Vagina (tissue), 2 donors: ENCODE measurements around the gene ENTPD5. TPM values are rescaled to one million over a fixed set of nuclear protein-coding genes. Genes with fewer than 3 reads are reported as not detected.
"Not testable (repeated sequence)": the region's sequence is repeated elsewhere in the genome, so short reads cannot be mapped to it uniquely, and the experiment has no call there.

ENCODE experiments used
- DNase-seq, 2 donors: peaks; one replicate each; pipeline ENCODE4 v3.0.0-alpha.2; 2017; ENCODE audit errors: extremely low spot score in 2 of 2
- H3K27ac ChIP-seq: fragments of 200-600 bp; sonication (generic); one replicate; pipeline ENCODE4 v1.5.1; 2019
- H3K27me3 ChIP-seq: fragments of 200-600 bp; sonication (generic); one replicate; pipeline ENCODE4 v1.5.1; 2019
- H3K36me3 ChIP-seq, 2 donors: fragments of 200-600 bp; sonication (generic); one replicate each; pipeline ENCODE4 v1.5.1; 2017 to 2019
- H3K4me1 ChIP-seq: fragments of 200-600 bp; sonication (generic); one replicate; pipeline ENCODE4 v1.5.1; 2019
- H3K4me3 ChIP-seq, 2 donors: fragments of 200-600 bp; sonication (generic); 1 replicate in 1 of 2; 2 replicates in 1 of 2; pipeline ENCODE4 v1.5.1; 2016 to 2019
- H3K9me3 ChIP-seq: fragments of 200-600 bp; sonication (generic); one replicate; pipeline ENCODE4 v1.5.1; 2019
- POLR2A ChIP-seq, 2 donors: fragments of 450-650 bp; IDR thresholded peaks; one replicate each; pipeline ENCODE4 v1.6.1; 2017; ENCODE audit warnings: antibody characterized with exemption in 2 of 2, mild to moderate bottlenecking in 2 of 2, moderate library complexity in 2 of 2
- POLR2AphosphoS5 ChIP-seq, 2 donors: sonication (generic); formaldehyde crosslinking; IDR thresholded peaks; one replicate each; pipeline ENCODE4 v1.9.0; 2017; ENCODE audit warnings: antibody characterized with exemption in 2 of 2, mild to moderate bottlenecking in 2 of 2, low read depth in 1 of 2; ENCODE audit not compliant: insufficient read depth in 1 of 2
- intact Hi-C: fragments of 100-400 bp; cut with DNase I; formaldehyde crosslinking; loops from one replicate; pipeline ENCODE4 v1.15.1; 2023
- total RNA-seq: library from RNA; depleted of rRNA; stranded (reverse); fragments of >200 nt; gene quantifications from one replicate; pipeline ENCODE4 v1.2.3, GENCODE V29; 2016
- TF ChIP-seq, protein P1 (sequence below), 3 experiments: fragments of 450-650 bp in 2 of 3; fragments of 200-600 bp in 1 of 3; sonication (generic) in 1 of 3; IDR thresholded peaks; one replicate each; pipeline ENCODE4 v1.5.1; 2017 to 2019; ENCODE audit warnings: antibody characterized with exemption in 3 of 3, mild to moderate bottlenecking in 2 of 3, moderate library complexity in 2 of 3

Gene ENTPD5
- total RNA-seq, 1 donor from 2014 or later = 8.6 TPM

DNA sequence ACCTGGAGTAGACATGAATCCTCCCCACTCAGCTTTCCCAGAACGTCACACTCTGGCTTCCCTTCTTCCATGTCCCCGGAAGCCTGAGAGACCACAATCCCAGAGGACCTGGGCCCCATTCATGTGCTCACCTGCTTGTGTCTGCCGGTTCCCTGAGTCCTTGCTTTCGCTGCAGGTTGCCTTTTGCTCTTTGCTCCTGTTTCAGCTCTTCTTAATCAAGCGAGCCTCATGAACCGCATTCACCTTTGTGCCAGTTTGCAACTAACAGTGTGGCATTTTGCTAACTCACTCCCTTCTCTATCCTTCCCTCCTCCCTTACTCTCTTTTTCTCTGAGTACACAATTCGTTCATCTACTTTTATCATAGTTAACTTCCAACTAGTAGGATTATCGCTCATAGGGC, 23.1 kb downstream of the ENTPD5 start:
- no peaks in the 10 kb centered on the region for H3K27me3 ChIP-seq
- no peak overlapping the region for H3K4me3 ChIP-seq
- no peak for DNase-seq
- no peaks in the 10 kb centered on the region for H3K36me3 ChIP-seq
- H3K9me3 ChIP-seq = no peaks in the 10 kb centered on the region
- intact Hi-C loops = no loop called here
- TF ChIP-seq, protein P1, sequence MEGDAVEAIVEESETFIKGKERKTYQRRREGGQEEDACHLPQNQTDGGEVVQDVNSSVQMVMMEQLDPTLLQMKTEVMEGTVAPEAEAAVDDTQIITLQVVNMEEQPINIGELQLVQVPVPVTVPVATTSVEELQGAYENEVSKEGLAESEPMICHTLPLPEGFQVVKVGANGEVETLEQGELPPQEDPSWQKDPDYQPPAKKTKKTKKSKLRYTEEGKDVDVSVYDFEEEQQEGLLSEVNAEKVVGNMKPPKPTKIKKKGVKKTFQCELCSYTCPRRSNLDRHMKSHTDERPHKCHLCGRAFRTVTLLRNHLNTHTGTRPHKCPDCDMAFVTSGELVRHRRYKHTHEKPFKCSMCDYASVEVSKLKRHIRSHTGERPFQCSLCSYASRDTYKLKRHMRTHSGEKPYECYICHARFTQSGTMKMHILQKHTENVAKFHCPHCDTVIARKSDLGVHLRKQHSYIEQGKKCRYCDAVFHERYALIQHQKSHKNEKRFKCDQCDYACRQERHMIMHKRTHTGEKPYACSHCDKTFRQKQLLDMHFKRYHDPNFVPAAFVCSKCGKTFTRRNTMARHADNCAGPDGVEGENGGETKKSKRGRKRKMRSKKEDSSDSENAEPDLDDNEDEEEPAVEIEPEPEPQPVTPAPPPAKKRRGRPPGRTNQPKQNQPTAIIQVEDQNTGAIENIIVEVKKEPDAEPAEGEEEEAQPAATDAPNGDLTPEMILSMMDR (IDR thresholded peaks at IDR 0.05) = no peak
- no peak for TF ChIP-seq POLR2A (IDR thresholded peaks at IDR 0.05)
- TF ChIP-seq POLR2AphosphoS5 (IDR thresholded peaks at IDR 0.05; ENCODE audit: insufficient read depth in 1 of 2, low read depth in 1 of 2) = no peak
- no peaks in the 10 kb centered on the region for H3K4me1 ChIP-seq
- no peak overlapping the region for H3K27ac ChIP-seq

DNA sequence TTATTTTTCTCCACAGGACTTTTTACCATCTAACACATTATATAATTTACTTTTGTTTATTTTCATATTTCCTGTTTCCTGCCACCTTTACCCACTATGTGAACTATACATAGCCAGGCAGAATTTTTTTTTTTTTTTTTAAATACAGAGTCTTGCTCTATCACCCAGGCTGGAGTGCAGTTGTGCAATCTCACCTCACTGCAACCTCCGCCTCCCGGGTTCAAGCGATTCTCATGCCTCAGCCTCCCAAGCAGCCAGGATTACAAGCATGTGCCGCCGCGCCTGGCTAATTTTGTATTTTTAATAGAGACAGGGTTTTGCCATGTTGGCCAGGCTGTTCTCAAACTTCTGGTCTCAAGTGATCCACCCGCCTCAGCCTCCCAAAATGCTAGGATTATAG, 24.2 kb downstream of the ENTPD5 start:
- H3K4me3 ChIP-seq, H3K36me3 ChIP-seq, H3K27ac ChIP-seq, H3K4me1 ChIP-seq, H3K9me3 ChIP-seq, intact Hi-C loops, H3K27me3 ChIP-seq, DNase-seq: not testable (repeated sequence)

DNA sequence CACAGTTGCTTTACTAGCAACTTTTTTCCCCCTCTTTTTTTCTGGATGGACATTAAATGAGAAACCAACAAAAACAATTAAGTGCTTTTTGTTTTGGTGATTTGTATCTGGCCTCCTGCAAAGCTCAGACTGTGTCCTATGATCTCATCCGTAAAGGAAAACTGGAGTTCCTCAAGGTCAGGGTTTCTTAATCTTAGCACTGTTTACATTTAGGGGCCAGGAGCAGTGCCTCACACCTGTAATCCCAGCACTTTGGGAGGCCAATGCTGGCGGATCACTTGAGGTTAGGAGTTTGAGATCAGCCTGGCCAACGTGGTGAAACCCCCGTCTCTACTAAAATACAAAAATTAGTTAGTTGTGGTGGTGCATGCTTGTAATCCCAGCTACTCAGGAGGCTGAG, 28.0 kb downstream of the ENTPD5 start:
- no peak for DNase-seq
- intact Hi-C loops = no loop called here
- H3K27me3 ChIP-seq = no peaks in the 10 kb centered on the region
- H3K27ac ChIP-seq = no peak overlapping the region
- TF ChIP-seq POLR2AphosphoS5 (IDR thresholded peaks at IDR 0.05; ENCODE audit: insufficient read depth in 1 of 2, low read depth in 1 of 2) (no peak), POLR2A (IDR thresholded peaks at IDR 0.05) (no peak)
- TF ChIP-seq, protein P1 (IDR thresholded peaks at IDR 0.05) = no peak
- no peaks in the 10 kb centered on the region for H3K9me3 ChIP-seq
- no peak overlapping the region for H3K4me3 ChIP-seq
- H3K36me3 ChIP-seq = peaks cover 0 to 9% of the 10 kb centered on the region in 2 donors
- no peaks in the 10 kb centered on the region for H3K4me1 ChIP-seq

DNA sequence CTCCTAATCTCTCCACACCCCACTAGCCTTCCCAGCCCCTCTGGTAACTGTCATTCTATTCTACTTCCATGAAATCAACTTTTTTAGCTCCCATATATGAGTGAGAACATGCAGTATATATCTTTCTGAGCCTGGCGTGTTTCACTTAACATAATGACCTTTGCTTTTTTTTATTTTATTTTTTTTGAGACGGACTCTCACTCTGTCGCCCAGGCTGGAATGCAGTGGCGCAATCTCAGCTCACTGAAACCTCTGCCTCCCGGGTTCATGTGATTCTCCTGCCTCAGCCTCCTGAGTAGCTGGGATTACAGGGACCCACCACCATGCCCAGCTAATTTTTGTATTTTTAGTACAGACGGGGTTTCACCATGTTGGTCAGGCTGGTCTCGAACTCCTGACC, 30.4 kb downstream of the ENTPD5 start:
- DNase-seq, H3K27ac ChIP-seq, intact Hi-C loops, H3K9me3 ChIP-seq, H3K27me3 ChIP-seq, H3K4me3 ChIP-seq, H3K4me1 ChIP-seq: not testable (repeated sequence)
- H3K36me3 ChIP-seq = peaks cover 0 to 11% of the 10 kb centered on the region in 2 donors

DNA sequence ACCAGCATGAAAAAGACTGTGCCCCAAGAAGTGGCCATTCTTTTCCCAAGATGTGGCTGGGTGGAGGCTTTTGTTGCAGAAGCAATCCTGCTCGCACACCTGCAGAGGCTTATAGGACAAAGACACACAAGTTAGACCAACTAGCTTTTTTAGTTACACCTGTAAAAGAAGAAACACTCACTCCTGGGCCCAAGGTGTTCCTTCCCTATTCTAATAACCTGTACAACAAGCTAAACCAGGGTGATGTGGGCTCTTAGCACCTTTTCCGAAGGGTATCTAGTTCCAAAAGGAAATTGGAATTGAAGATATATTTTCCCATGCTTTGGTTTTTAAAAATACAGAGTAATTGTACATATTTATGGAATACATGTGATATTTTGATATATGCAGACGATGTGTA, 31.0 kb downstream of the ENTPD5 start:
- peaks cover 0 to 13% of the 10 kb centered on the region in 2 donors for H3K36me3 ChIP-seq
- no peak for DNase-seq
- H3K4me3 ChIP-seq = no peak overlapping the region
- TF ChIP-seq, protein P1 (IDR thresholded peaks at IDR 0.05) = no peak
- TF ChIP-seq POLR2A (IDR thresholded peaks at IDR 0.05) = no peak
- no peak for TF ChIP-seq POLR2AphosphoS5 (IDR thresholded peaks at IDR 0.05; ENCODE audit: insufficient read depth in 1 of 2, low read depth in 1 of 2)
- intact Hi-C loops = no loop called here
- no peaks in the 10 kb centered on the region for H3K27me3 ChIP-seq
- no peak overlapping the region for H3K27ac ChIP-seq
- no peaks in the 10 kb centered on the region for H3K4me1 ChIP-seq
- H3K9me3 ChIP-seq = no peaks in the 10 kb centered on the region

DNA sequence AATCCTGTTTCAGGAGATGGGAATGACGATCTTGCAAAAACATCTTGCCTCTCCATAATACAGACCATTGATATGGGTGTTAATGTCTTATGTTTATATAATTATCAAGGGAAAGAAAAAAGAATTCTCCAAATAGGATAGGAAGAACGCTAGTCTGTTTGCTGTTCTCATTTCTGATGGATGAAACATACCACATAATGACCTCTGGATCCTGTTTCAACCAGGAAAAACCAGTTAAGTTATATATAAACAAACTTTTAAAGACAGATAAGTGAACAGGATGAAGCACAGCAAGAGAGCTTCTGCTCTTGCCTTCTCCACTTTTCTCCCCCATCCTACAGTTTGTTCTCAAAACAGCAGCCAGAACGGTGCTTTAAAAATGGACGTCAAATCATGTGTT, 41.2 kb downstream of the ENTPD5 start:
- TF ChIP-seq POLR2A (IDR thresholded peaks at IDR 0.05) (no peak), POLR2AphosphoS5 (IDR thresholded peaks at IDR 0.05; ENCODE audit: insufficient read depth in 1 of 2, low read depth in 1 of 2) (no peak)
- TF ChIP-seq, protein P1 (IDR thresholded peaks at IDR 0.05) = no peak
- H3K27ac ChIP-seq = no peak overlapping the region
- DNase-seq = no peak
- H3K4me1 ChIP-seq = no peaks in the 10 kb centered on the region
- H3K27me3 ChIP-seq = no peaks in the 10 kb centered on the region
- H3K36me3 ChIP-seq = peaks cover 0 to 14% of the 10 kb centered on the region in 2 donors
- no peaks in the 10 kb centered on the region for H3K9me3 ChIP-seq
- no peak overlapping the region for H3K4me3 ChIP-seq
- intact Hi-C loops = no loop called here
